Measurements from ENCODE around the gene RPL10A. TPM values are rescaled to one million over a fixed set of nuclear protein-coding genes. Genes with fewer than 3 reads are reported as not detected.

RPL10A gene
- total RNA-seq, 1 donor from 2014 or later = 535 TPM

DNA sequence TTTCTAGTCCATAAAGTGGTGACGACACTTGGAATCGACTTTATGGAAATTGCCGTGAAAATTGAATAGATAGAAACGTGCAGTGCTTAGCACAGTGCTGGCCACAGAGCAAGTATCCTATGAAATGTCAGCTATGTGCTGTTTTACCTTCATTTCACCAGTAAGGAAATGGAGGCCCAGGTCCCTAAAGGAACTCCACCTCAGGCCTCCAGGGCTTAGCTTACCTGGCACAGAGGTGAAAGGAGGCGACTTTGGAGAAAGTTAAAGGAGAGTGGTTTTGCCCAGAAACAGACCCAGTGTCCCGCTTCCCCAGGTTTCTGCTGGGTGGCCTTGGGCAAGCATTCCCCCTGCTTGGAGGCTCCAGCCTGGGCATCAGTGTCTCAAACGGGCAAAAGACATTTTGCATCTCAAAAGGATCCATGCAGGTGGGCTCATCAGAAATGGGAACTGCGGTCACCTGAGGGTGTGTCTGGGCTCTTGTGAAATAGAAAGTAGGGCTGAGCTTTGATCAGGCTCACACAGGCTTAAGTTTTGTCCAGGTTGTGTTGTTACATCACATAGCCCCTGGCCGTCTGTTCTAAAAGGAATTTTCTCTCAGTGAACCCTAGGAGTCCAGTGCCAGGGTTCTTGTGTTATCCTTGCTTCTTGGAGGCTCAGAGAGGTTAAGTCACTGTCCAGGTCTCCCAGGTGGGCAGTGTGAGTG, 51.3 kb downstream of the RPL10A start:
- no peak for ATAC-seq (ENCODE audit: poor library complexity)
- intact Hi-C loops (cut with DNase I) = no loop called here
- no peak for DNase-seq

Small RNA genes within 50 kb of the gene (microRNA-seq; reads per million reads assigned to microRNA genes)
- gene MIR7111 = not detected

Other genes with a start within 250 kb of the RPL10A start
- 35.3 TPM for gene ZNF76, start 208.7 kb upstream of the RPL10A start, total RNA-seq
- 0.97 TPM for gene DEF6, start 170.6 kb upstream of the RPL10A start, total RNA-seq
- 12.8 TPM for gene PPARD, start 125.8 kb upstream of the RPL10A start, total RNA-seq
- 3.4 TPM for gene FANCE, start 16.1 kb upstream of the RPL10A start, total RNA-seq
- 25.4 TPM for gene TEAD3, start 28.7 kb downstream of the RPL10A start, total RNA-seq
- not detected for gene TULP1, start 44.5 kb downstream of the RPL10A start, total RNA-seq
- gene FKBP5, start 220.5 kb downstream of the RPL10A start, total RNA-seq = 106 TPM

Measured in Right ventricle myocardium superior (tissue), 1 donor.